Stimulated activated CD4-positive, alpha-beta T cell treated with anti-CD3 and anti-CD28 coated beads, TNF-alpha, amount 100 ng/mL, for 48 hours (primary cell): ENCODE data around the gene DCLK1.

Experiments
- DNase-seq, 3 donors: peaks; one replicate each; pipeline ENCODE4 v3.0.0-alpha.2; 2020; ENCODE audit warnings: low read depth in 3 of 3

DCLK1 gene

GRCh38 chr13:36038785-36039555 is 92.2 kb downstream of the DCLK1 start:
- DNase-seq = no peak

- DNase-seq = no peak
Measured at GRCh38 chr13:36033035-36033434, 98.1 kb downstream of the DCLK1 start.

DNA sequence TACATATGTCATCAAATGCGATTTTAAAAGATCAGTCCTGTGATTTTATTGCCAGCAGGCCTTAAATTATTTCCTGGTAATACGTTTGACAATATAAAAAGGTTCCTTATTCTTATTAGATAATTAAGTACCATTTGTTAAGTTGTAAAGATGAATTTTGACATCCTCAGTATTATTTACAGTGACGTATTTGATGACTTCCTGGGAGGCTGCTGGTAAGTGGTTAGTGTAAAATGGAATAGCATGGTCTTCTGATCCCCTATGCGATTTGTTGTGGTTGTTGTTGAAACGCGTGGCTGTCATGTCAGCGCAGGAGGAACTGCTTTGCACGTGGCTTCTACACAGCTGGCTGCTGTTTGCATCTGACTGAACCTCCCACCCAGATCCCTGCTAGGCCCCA is 99.7 kb downstream of the DCLK1 start:
- DNase-seq = no peak

- DNase-seq = no peak
Measured at GRCh38 chr13:36030670-36031331, 100.4 kb downstream of the DCLK1 start.

DNA sequence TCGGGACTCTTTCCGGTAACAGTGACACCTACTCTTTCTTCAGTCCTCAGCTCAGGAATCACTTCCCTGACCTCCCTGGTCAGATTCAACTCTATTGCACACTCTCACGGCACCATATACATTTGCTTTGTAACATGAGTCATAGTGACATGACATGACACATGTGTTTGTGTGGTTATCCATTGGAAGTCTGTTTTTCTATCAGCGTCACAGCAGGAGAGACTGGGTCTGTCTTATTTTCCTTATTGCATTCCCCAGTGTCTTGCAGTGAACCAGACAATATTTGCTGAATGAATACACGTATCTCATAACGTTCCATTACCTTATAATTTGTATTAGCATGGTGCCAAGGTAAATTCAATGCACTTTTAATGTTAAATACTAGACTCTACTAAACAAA is 102.0 kb downstream of the DCLK1 start:
- DNase-seq = no peak

- DNase-seq = no peak
Measured at GRCh38 chr13:36028359-36029025, 102.7 kb downstream of the DCLK1 start.

GRCh38 chr13:36026531-36026930 is 104.7 kb downstream of the DCLK1 start:
- DNase-seq = no peak

DNA sequence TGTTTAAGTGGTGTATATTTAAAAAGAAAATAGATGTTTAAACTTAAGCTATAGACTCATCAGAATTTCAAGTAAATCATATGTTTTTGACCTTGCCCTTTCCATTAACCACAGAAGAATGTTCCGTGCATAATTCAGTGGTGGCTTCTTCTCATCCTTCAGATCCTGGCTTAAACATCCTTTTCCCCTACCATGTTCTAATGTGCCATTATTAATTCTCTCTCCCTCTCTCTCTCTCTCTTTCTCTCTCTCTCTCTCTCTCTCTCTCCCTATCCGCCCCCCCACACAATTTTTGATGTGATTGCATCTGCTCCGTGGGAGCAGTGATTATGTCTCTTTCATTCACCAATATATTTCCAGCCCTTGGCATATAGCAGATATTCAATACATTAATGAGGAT is 116.4 kb downstream of the DCLK1 start:
- DNase-seq = no peak

- no peak for DNase-seq
Measured at GRCh38 chr13:36006894-36007675, 124.1 kb downstream of the DCLK1 start.

DNA sequence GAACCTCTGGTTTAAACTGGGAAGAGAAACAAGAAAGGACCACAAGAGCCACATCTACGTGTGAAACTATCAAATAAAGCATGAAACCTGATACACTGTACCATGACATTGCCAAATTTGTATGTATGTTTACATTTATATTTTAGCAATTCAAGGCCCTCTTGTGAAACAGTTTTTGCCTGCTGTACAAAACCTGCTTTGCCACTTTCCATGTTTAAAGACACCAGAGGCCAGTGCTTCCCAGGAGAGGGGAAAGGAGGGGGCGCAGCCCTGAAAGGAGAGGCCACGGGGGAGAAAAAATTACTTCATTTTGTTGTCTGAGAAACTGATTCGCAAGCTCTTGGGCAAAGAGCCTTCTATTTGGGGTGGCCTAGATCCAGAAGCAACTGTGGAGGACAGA is 124.8 kb downstream of the DCLK1 start:
- DNase-seq = no peak

DNA sequence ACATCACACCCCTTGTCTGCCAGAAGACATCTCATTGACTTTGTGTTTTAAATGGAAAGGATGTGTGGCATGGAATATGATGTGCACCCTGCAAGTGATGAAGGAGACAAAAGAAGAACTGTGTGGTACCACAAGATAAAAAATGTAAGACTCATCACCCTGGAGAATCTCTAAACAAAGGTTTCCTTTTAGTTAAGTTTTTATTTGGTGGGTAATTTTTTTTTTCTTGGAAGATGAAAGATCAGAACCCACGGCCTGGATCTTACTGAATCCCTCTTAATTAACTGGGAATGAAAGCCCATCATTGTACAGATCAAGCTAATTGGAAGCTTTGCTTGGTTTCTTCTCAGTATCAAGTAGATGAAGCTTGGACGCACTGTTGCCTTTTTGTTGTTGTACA is 129.6 kb downstream of the DCLK1 start:
- DNase-seq = no peak

DNA sequence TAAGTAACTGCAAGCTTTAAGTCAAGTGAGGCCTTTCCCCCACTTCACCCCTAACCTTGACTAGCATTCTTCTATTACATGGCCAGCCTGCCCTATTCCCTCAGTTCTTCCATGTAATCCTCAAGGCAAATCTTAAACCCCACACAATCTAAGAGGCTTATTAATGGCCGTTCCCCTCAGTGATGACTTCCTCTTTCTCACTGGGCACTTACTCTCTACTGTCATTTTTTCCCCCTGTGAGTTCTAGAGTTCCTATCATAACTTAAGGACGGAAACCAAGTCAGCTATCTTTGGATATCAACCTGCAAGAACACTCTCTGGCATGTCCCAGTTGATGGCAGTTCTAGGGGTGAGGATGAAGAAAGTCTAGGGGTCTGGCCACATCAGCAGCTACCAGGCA is 131.2 kb downstream of the DCLK1 start:
- no peak for DNase-seq

DNA sequence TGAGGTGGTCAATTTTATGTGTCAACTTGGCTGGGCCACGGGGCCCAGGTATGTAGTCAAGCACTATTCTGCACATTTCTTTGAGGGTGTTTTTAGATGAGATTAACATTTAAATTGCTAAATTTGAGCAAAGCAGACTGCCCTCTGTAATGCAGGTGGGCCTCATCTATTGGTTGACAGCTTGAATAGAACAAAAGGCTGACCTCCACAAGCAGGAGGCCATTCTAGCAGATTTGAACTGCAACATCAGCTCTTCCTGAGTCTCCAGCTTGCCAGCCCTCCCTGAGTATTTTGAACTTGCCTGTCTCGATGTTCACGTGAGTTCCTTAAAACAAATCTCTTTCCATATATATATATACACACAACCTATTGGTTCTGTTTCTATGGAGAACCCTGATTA is 134.8 kb downstream of the DCLK1 start:
- no peak for DNase-seq

GRCh38 chr13:35995136-35995535 is 136.0 kb downstream of the DCLK1 start:
- DNase-seq = no peak

GRCh38 chr13:35994131-35994966 is 136.8 kb downstream of the DCLK1 start:
- no peak for DNase-seq

- no peak for DNase-seq
Measured at GRCh38 chr13:35993686-35994085, 137.5 kb downstream of the DCLK1 start.

DNA sequence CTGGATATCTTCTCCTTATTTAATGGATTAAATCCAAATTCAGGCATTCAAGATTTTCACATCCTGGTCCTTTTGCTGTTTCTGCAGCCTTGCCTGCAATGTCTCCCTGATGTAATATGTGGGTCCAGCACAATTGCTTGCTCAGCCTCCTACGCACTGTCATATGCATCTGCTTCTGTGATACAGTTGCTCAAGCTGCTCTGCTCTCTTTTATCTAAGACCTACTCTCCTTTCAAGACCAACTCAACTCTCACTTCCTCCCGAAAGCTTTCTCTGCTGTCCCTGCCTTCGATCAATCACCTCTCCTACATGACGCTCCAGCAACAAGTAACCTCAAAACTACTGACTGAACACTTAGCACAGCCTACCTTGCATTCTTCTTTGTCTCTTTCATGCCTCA is 138.2 kb downstream of the DCLK1 start:
- no peak for DNase-seq

GRCh38 chr13:35990196-35990595 is 141.0 kb downstream of the DCLK1 start:
- DNase-seq = no peak

DNA sequence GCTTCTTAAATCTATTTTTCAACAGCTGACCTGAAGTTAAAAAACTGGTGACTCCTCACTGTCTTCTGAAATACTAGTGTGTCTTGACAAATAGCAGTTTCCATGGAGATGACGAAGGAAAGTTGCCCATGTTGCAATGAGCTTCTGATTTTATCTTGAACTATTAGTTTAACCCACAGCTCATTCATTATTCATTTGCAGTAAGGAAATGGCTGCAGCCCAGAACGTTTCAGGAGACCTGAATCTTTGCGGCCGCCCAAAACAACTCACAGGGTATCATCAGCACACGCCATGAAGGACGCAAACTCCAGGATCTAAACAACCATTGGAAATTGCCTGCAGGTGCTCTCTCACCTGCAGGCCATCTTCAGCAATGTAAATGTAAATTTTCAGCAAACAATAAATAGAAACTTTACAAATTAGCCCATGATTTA is 142.5 kb downstream of the DCLK1 start:
- no peak for DNase-seq

DNA sequence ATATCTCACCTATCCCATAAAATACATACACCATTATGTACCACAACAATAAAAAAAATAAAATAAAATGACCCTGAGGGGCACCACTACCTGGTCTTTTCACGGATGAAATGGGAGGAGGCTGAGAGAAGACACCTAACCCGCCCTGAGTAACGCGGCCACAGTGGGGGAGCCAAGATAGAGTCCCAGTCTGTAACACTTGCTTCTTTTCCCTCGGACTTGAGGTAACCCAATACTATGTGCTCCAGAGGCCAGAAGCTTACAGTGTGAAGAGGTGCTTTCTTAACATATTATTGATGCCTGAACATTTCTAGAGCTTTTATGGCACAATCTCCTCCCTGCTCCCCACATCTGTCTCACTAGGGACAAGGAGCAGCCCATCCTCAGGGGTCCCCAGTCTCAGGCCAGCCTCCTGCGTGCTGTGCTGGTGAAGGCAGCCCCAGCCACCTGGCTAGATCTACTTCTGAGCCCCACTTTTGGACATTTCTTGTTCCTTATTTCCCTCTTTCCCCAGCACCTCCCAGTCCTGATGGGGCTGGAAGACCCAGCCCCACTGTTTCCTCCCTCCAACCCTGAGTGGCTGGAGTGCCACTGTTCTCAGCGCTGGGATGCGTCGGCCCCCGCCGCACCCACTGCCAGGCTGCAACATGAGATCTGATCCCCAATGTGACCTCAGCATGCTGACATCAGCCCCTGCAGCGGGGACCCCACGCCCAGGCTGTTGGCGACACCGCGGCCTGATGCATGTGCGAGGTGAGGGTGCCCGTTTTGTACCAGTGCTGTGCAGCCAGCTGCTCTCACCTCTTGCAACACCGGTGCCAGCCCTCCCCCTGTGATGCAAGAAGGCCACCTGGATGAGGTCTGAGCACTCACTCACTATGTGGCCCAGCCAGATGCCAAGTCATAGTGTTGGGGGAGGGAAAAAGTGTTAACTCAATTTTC is 143.3 kb downstream of the DCLK1 start:
- no peak for DNase-seq
